ENCODE measurements around the gene FTCD. TPM values are rescaled to one million over a fixed set of nuclear protein-coding genes. Genes with fewer than 3 reads are reported as not detected.

The FTCD gene
- total RNA-seq, 1 experiment from 2014 or later: 6.7 TPM

DNA sequence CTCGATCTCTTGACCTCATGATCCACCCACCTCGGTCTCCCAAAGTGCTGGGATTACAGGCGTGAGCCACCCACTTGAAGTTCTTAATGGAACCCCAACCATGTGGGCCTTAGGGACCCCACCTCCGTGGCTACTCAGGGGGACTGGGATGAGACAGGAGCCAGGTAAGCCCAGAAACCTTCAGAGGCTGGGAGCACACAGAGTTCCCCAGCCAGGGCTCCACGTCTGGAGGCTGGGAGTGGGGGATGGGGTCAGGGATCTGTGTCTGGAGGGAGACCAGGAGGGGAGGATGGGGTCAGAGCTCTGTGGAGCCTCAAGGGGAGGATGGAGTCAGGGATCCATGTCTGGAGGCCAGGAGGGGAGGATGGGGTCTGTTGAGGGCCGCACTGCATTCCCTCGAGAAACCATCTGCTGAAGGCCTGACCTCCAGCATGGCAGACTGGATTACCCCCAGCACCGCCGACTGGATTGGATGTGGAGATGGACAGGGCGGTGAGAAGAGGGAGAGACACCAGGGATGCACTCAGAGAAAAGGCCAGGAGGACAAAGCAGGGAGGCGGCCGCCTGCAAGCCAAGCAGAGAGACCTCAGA, 2.1 kb upstream of the FTCD start:
- 0 out of 7 replicates have a peak overlapping the region, but pooled peaks of 1 of the 3 experiments have one; percentile 18 for H3K27ac Mint-ChIP-seq

More for the DNA sequence above, 2.1 kb upstream of the FTCD start:
- Histone ChIP-seq H4K5ac (ENCODE audit: insufficient read length, low read depth, low read length) (no peak overlapping the region), H3K79me1 (ENCODE audit: insufficient read depth, low read depth, low read length, poor library complexity, severe bottlenecking) (no peaks in the 10 kb centered on the region), H3K23me2 (ENCODE audit: insufficient read length, low read depth, low read length, poor library complexity, severe bottlenecking) (no peaks in the 10 kb centered on the region), H2BK20ac (ENCODE audit: low read depth, low read length, poor library complexity, severe bottlenecking) (no peak overlapping the region), H3K18ac (ENCODE audit: insufficient read length, low read depth, low read length) (no peak overlapping the region), H4K20me1 (ENCODE audit: control insufficient read depth, insufficient read depth, insufficient read length) (no peaks in the 10 kb centered on the region), H3K4ac (ENCODE audit: low read depth, low read length) (no peak overlapping the region), H3K4me1 (ENCODE audit: insufficient read depth, low read length) (no peaks in the 10 kb centered on the region; the same call in 1 of the 2 replicates), H4K91ac (ENCODE audit: insufficient read length, low read depth, low read length) (no peak overlapping the region), H4K8ac (replicated peaks; ENCODE audit: insufficient read length, low read depth, low read length) (no peak overlapping the region), H2BK12ac (ENCODE audit: insufficient read length, low read depth, low read length) (no peak overlapping the region), H3K9ac (ENCODE audit: extremely low read depth, insufficient read length, low read length) (no peak overlapping the region), H3K79me2 (ENCODE audit: insufficient read depth, low read length) (no peaks in the 10 kb centered on the region), H2AFZ (ENCODE audit: low read length) (no peak overlapping the region), H3K56ac (ENCODE audit: insufficient read length, low read depth, low read length) (no peak overlapping the region), H2BK5ac (ENCODE audit: insufficient read length, low read length) (no peak overlapping the region), H3K14ac (ENCODE audit: insufficient read depth, low read length) (no peak overlapping the region), H2AK5ac (ENCODE audit: insufficient read length, low read length) (no peak overlapping the region), H3K9me3 (ENCODE audit: control insufficient read depth, low read depth, low read length) (no peaks in the 10 kb centered on the region), H3K4me2 (ENCODE audit: insufficient read depth, insufficient read length, low read length) (no peak overlapping the region), H2BK15ac (ENCODE audit: low read depth, low read length) (no peak overlapping the region), H3K27me3 (ENCODE audit: insufficient read depth, low read length) (no peaks in the 10 kb centered on the region), H3K23ac (ENCODE audit: insufficient read length, low read depth, low read length) (no peak overlapping the region), H3T11ph (ENCODE audit: low read length) (no peak overlapping the region), H3K27ac (ENCODE audit: insufficient read length, low read depth, low read length) (no peak overlapping the region), H2BK120ac (ENCODE audit: low read depth, low read length, poor library complexity, severe bottlenecking) (no peak overlapping the region)
- H3K36me3 Mint-ChIP-seq (ENCODE audit: insufficient read depth in 1 of 3, low read depth in 3 of 3): peaks cover 14 to 24% (median 14%) of the 10 kb centered on the region in 3 experiments; a peak in 6 of 7 replicates
- H3K4me3 Mint-ChIP-seq: no peak overlapping the region
- peak; percentile 12 for DNase-seq
- peaks cover 3% of the 10 kb centered on the region in 2 experiments for H3K4me1 Mint-ChIP-seq
- peaks cover 10 to 22% of the 10 kb centered on the region in 2 experiments for H3K9me3 Mint-ChIP-seq
- TF ChIP-seq, protein P1, sequence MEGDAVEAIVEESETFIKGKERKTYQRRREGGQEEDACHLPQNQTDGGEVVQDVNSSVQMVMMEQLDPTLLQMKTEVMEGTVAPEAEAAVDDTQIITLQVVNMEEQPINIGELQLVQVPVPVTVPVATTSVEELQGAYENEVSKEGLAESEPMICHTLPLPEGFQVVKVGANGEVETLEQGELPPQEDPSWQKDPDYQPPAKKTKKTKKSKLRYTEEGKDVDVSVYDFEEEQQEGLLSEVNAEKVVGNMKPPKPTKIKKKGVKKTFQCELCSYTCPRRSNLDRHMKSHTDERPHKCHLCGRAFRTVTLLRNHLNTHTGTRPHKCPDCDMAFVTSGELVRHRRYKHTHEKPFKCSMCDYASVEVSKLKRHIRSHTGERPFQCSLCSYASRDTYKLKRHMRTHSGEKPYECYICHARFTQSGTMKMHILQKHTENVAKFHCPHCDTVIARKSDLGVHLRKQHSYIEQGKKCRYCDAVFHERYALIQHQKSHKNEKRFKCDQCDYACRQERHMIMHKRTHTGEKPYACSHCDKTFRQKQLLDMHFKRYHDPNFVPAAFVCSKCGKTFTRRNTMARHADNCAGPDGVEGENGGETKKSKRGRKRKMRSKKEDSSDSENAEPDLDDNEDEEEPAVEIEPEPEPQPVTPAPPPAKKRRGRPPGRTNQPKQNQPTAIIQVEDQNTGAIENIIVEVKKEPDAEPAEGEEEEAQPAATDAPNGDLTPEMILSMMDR (conservative IDR thresholded peaks at IDR 0.05): no peak
- no peaks in the 10 kb centered on the region for H3K27me3 Mint-ChIP-seq (ENCODE audit: low read depth)
- no CpG with 5 or more reads among the region's 12 CpGs for WGBS (ENCODE audit: extremely low coverage, insufficient read length, low lambda C conversion rate)
